Spinal cord (tissue), 10 donors: Measurements from ENCODE around the gene TK2. TPM values are rescaled to one million over a fixed set of nuclear protein-coding genes. Genes with fewer than 3 reads are reported as not detected.

Source experiments
- DNase-seq, 6 donors: peaks; one replicate each; pipeline versions ENCODE4 v3.0.0 to v3.0.0-alpha.2; 2013 to 2015; ENCODE audit warnings: low spot score in 6 of 6, low read depth in 4 of 6
- H3K27ac ChIP-seq: one replicate; pipeline ENCODE4 v1.5.1; 2013; ENCODE audit warnings: low read depth, low read length, control low read depth
- H3K27me3 ChIP-seq: one replicate; pipeline ENCODE4 v1.6.1; 2013; ENCODE audit warnings: low read length; ENCODE audit not compliant: control insufficient read depth, insufficient read depth
- H3K36me3 ChIP-seq: one replicate; pipeline ENCODE4 v1.6.1; 2013; ENCODE audit warnings: low read length; ENCODE audit not compliant: control insufficient read depth, insufficient read depth
- H3K4me1 ChIP-seq: one replicate; pipeline ENCODE4 v1.6.1; 2013; ENCODE audit warnings: low read length; ENCODE audit not compliant: control insufficient read depth, insufficient read depth
- H3K4me3 ChIP-seq: one replicate; pipeline ENCODE4 v1.5.1; 2013; ENCODE audit warnings: low read depth, low read length, control low read depth
- H3K9me3 ChIP-seq: one replicate; pipeline ENCODE4 v1.6.1; 2013; ENCODE audit warnings: low read length; ENCODE audit not compliant: control insufficient read depth, insufficient read depth
- WGBS: methylation state at CpG from one replicate; pipeline ENCODE4 v1.1.5; 2013; ENCODE audit warnings: missing lambda C conversion rate; ENCODE audit not compliant: insufficient coverage; 5-methylcytosine and 5-hydroxymethylcytosine counted together
- polyA plus RNA-seq, 2 donors: library from polyadenylated mRNA; unstranded; fragments of 120-200 nt; gene quantifications; one replicate each; pipeline ENCODE4 v1.2.1, GENCODE V29; 2013; ENCODE audit not compliant: insufficient read length in 2 of 2
- total RNA-seq, 2 donors: library from RNA; depleted of rRNA in 1 of 2; stranded (reverse); fragments of 120-200 nt in 1 of 2; fragments of >200 nt in 1 of 2; gene quantifications; one replicate each; pipeline versions ENCODE4 v1.2.3 to v1.2.4, GENCODE V29; 2013 to 2014
- donor health status: healthy.

TK2 gene
- total and polyA plus RNA-seq, 4 donors: 32.6 to 42.8 (median 38.2) TPM

DNA sequence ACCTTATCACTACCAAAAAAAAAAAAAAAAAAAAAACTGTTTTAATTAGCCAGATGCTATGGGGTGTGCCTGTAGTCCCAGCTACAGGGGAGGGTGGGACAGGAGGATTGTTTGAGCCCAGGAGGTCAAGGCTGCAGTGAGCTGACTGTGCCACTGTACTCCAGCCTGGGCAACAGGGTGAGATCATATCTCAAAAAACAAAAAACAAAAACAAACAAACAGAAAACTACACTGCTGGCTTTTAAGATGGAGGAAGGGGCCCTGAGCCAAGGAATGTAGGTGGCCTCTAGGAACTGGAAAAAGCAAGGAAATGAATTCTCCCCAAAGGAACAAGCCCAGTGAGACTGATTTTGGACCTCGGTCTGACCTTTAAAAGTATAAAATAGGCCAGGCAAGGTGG lies 61.4 kb downstream of the TK2 start:
- Histone ChIP-seq H3K4me1 (peaks cover 27% of the 10 kb centered on the region), H3K27ac (no peak overlapping the region), H3K9me3 (no peaks in the 10 kb centered on the region), H3K27me3 (no peaks in the 10 kb centered on the region), H3K4me3 (no peak overlapping the region), H3K36me3 (peaks cover 18% of the 10 kb centered on the region)
- WGBS: 75% methylated on average over 1 of the region's 1 CpG
- no peak for DNase-seq

- peak overlapping the region; percentile 59 for H3K27ac ChIP-seq
- peak in 1 of 6 donors; percentile 7 for DNase-seq
Observed at GRCh38 chr16:66487580-66488275, 62.2 kb downstream of the TK2 start.

GRCh38 chr16:66486773-66487579 lies 62.9 kb downstream of the TK2 start:
- no peaks in the 10 kb centered on the region for H3K27me3 ChIP-seq
- peaks cover 9% of the 10 kb centered on the region for H3K36me3 ChIP-seq
- peak overlapping the region; percentile 59 for H3K27ac ChIP-seq
- 56% methylated on average over 2 of the region's 3 CpGs for whole genome bisulfite sequencing
- H3K4me1 ChIP-seq: peaks cover 27% of the 10 kb centered on the region
- H3K4me3 ChIP-seq: no peak overlapping the region
- no peaks in the 10 kb centered on the region for H3K9me3 ChIP-seq
- peak in 5 of 6 donors; percentile 29 to 86 (median 48) for DNase-seq

More at GRCh38 chr16:66487580-66488275, 62.2 kb downstream of the TK2 start:
- H3K4me1 ChIP-seq: peaks cover 27% of the 10 kb centered on the region
- no peaks in the 10 kb centered on the region for H3K27me3 ChIP-seq
- no peak overlapping the region for H3K4me3 ChIP-seq
- WGBS: 77% methylated on average over 3 of the region's 5 CpGs
- H3K36me3 ChIP-seq: peaks cover 11% of the 10 kb centered on the region
- no peaks in the 10 kb centered on the region for H3K9me3 ChIP-seq

GRCh38 chr16:66486199-66486772 lies 63.6 kb downstream of the TK2 start:
- Histone ChIP-seq H3K4me1 (peaks cover 27% of the 10 kb centered on the region), H3K4me3 (no peak overlapping the region), H3K27me3 (no peaks in the 10 kb centered on the region), H3K9me3 (no peaks in the 10 kb centered on the region), H3K36me3 (peaks cover 14% of the 10 kb centered on the region), H3K27ac (peak overlapping the region; percentile 50)
- no peak for DNase-seq
- 88% methylated on average over 10 of the region's 12 CpGs for WGBS

DNA sequence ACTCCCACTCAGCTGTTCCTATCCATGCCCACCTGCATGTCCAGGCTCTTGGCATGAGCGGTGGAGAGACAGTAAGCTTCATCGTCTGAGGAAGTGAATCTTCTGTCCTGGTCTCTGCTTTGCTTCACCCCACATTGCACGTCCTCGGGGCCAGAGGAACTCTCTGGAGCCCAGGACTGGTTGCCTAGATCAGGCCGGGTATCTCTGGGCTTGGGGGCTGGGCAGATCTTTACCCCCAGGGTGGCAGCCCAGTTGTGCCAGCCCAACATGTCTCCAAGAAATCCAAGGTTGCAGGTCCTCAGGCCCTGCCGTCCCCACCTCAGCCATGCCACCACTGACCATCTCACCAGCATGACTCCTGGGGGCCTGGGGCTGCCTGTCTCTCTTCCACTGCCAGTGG lies 64.5 kb downstream of the TK2 start:
- Histone ChIP-seq H3K36me3 (peaks cover 16% of the 10 kb centered on the region), H3K4me3 (no peak overlapping the region), H3K27ac (no peak overlapping the region), H3K27me3 (no peaks in the 10 kb centered on the region), H3K4me1 (peaks cover 27% of the 10 kb centered on the region), H3K9me3 (no peaks in the 10 kb centered on the region)
- WGBS: 93% methylated on average over 6 of the region's 6 CpGs
- no peak for DNase-seq

DNA sequence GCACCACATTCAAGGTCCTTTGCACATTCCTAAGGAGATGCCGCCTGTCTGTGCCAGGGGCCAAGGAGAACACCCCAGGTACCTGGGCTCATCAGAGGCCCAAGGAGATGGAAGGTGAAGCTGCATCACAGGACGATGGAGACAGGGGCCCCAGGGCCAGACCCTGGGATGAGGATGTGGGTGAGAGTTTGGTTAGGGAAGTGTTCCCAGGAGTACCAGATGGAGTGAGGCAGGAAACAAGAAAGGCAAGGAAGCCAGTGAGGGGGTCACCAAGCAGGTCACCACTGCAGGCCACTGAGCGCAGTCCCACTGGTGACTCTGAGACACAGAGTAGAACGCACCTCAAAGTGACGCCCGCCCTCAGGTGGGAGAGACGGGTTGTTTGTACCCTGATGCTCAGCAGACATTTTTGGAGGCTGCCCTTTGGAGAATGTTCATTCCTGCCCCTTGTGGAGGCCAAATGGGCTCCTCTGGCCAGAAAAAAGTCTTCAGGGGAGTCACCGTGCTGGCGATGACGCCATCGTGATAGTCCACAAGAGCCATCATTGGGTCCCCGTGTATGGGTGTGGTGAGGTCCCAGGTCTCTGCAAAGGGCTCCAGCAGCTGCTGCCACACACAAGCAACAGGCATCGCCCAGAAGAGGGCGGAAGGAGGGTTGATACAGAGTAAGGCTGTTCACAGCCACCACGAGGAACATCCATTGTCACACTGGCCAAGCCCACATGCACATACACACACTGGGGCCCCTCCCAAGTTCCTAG lies 65.3 kb downstream of the TK2 start:
- 96% methylated on average over 11 of the region's 15 CpGs for WGBS
- no peak overlapping the region for H3K4me3 ChIP-seq
- H3K27ac ChIP-seq: no peak overlapping the region
- H3K36me3 ChIP-seq: peaks cover 16% of the 10 kb centered on the region
- no peaks in the 10 kb centered on the region for H3K9me3 ChIP-seq
- peaks cover 27% of the 10 kb centered on the region for H3K4me1 ChIP-seq
- DNase-seq: no peak
- no peaks in the 10 kb centered on the region for H3K27me3 ChIP-seq

GRCh38 chr16:66483689-66484452 lies 66.1 kb downstream of the TK2 start:
- no peaks in the 10 kb centered on the region for H3K9me3 ChIP-seq
- H3K4me3 ChIP-seq: no peak overlapping the region
- peaks cover 16% of the 10 kb centered on the region for H3K36me3 ChIP-seq
- peaks cover 31% of the 10 kb centered on the region for H3K4me1 ChIP-seq
- H3K27ac ChIP-seq: no peak overlapping the region
- H3K27me3 ChIP-seq: no peaks in the 10 kb centered on the region
- 44% methylated on average over 13 of the region's 14 CpGs for WGBS
- DNase-seq: peak in 5 of 6 donors; percentile 19 to 89 (median 48)

- Histone ChIP-seq H3K36me3 (peaks cover 20% of the 10 kb centered on the region), H3K27me3 (no peaks in the 10 kb centered on the region), H3K27ac (no peak overlapping the region), H3K4me3 (no peak overlapping the region), H3K4me1 (peaks cover 26% of the 10 kb centered on the region), H3K9me3 (no peaks in the 10 kb centered on the region)
- no peak for DNase-seq
- 100% methylated on average over 2 of the region's 7 CpGs for WGBS
Observed at GRCh38 chr16:66481943-66482390, 68.0 kb downstream of the TK2 start.
